ENCODE measurements around the gene FAM76A. TPM values are rescaled to one million over a fixed set of nuclear protein-coding genes. Genes with fewer than 3 reads are reported as not detected.
A peak's percentile ranks its signal among the peaks of the same experiment; 100 is the strongest.

The FAM76A gene
- total and polyA plus RNA-seq, 9 of the 15 experiments (the other 6 are each of a cell fraction or from before 2014, with no cell fraction given), result 9.5 to 14.6 (median 11.4) TPM

DNA sequence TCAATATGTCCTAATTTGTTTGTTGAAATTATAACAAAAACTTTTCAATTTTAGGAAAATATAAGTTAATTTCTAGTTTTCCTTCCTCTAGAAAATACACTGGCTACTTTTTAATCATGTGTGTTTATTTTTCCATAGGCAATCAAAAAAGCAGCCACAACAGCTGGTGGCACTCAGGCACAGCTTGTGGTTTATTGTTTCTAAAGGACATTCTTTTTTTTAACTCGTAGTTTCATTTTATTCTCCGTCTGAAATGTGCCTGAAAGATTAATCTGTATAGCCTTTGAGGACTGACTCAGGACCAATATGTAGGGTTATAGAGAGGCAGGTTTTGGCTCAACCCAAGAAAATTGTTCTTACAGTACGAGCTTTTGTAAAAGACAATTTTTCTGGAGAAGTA is 26.6 kb downstream of the FAM76A start (continued):
- no peak for TF ChIP-seq GTF2F1 (IDR thresholded peaks at IDR 0.05; ENCODE audit: low read depth, low read length)
- no peak for TF ChIP-seq CBFB (CRISPR knock-in tag; IDR thresholded peaks at IDR 0.05)
- TF ChIP-seq MIER1 (IDR thresholded peaks at IDR 0.05; ENCODE audit: low read depth), result no peak
- TF ChIP-seq PHF21A (IDR thresholded peaks at IDR 0.05; ENCODE audit: borderline replicate concordance, low read depth), result no peak

GRCh38 chr1:27755286-27755685 is 29.5 kb downstream of the FAM76A start:
- H3K9ac ChIP-seq (ENCODE audit: insufficient read depth in 1 of 2, low read depth in 2 of 2, low read length in 2 of 2), result no peak overlapping the region; a peak in 1 of 4 replicates
- no peaks in the 10 kb centered on the region for H4K20me1 ChIP-seq (replicated peaks; ENCODE audit: control insufficient read depth, insufficient read depth, low read length)
- 39% methylated on average over 1 of the region's 1 CpG for WGBS (ENCODE audit: insufficient coverage, low coverage, missing lambda C conversion rate)
- no peaks in the 10 kb centered on the region for H3K79me2 ChIP-seq (ENCODE audit: control insufficient read depth, insufficient read depth, low read length)
- no peaks in the 10 kb centered on the region for H3K9me3 ChIP-seq (replicated peaks; ENCODE audit: control insufficient read depth, insufficient read depth, low read depth, low read length)
- H3K36me3 ChIP-seq (ENCODE audit: control insufficient read depth, insufficient read depth, low read length), result peaks cover 21% of the 10 kb centered on the region; the same call in 2 of the 3 replicates
- intact Hi-C loops (cut with micrococcal nuclease), result no loop called here
- no peak for DNase-seq (ENCODE audit: extremely low read depth in 1 of 4, low spot score in 3 of 4)
- no peaks in the 10 kb centered on the region for H3K27me3 ChIP-seq (ENCODE audit: control insufficient read depth in 2 of 2, insufficient read depth in 2 of 2, low read length in 2 of 2)
- POLR2A ChIA-PET, result interaction anchor here (0.6 to 2.2 kb wide), 6 partner anchors 8 to 920 kb away, joined by 3 to 6 read pairs (median 4); partner anchors contain the start of gene RCC1
- ATAC-seq, result no peak
- H2AFZ ChIP-seq (ENCODE audit: low read depth, low read length), result no peak overlapping the region
- BruUV-seq (replicated peaks), result no TSS peak
- TF ChIP-seq, protein P1, sequence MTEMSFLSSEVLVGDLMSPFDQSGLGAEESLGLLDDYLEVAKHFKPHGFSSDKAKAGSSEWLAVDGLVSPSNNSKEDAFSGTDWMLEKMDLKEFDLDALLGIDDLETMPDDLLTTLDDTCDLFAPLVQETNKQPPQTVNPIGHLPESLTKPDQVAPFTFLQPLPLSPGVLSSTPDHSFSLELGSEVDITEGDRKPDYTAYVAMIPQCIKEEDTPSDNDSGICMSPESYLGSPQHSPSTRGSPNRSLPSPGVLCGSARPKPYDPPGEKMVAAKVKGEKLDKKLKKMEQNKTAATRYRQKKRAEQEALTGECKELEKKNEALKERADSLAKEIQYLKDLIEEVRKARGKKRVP (CRISPR knock-in tag; IDR thresholded peaks at IDR 0.05), result no peak
- TF ChIP-seq NFIC (IDR thresholded peaks at IDR 0.05), result peak; percentile 63; the same call in 1 of the 2 replicates
- H3K4me2 ChIP-seq (ENCODE audit: insufficient read depth, low read length), result no peak overlapping the region
- H3K9me1 ChIP-seq (ENCODE audit: control insufficient read depth, insufficient read depth, low read length), result no peaks in the 10 kb centered on the region
- FAIRE-seq, result no peak
- CTCF ChIA-PET (ENCODE audit: low intra/inter-chr PET ratio), result interaction anchor here (0.5 kb wide), 1 partner anchor 74 kb away, joined by 4 read pairs; no protein-coding TSS in a partner anchor
- in situ Hi-C loops (cut with MboI), result no loop called here
- H3K4me3 ChIP-seq, result no peak overlapping the region
- no peak overlapping the region for H3K27ac ChIP-seq (ENCODE audit: extremely low read depth, low read depth, low read length)
- H3K4me1 ChIP-seq (replicated peaks in 1 of 2; ENCODE audit: control insufficient read depth in 2 of 2, insufficient read depth in 2 of 2, low read length in 2 of 2), result no peaks in the 10 kb centered on the region

All from K562 (cell line).